ENCODE measurements around the gene SCD5. TPM values are rescaled to one million over a fixed set of nuclear protein-coding genes. Genes with fewer than 3 reads are reported as not detected.

Gene SCD5
- total and polyA plus RNA-seq, 7 donors, result 0.69 to 30.7 (median 27.3) TPM

DNA sequence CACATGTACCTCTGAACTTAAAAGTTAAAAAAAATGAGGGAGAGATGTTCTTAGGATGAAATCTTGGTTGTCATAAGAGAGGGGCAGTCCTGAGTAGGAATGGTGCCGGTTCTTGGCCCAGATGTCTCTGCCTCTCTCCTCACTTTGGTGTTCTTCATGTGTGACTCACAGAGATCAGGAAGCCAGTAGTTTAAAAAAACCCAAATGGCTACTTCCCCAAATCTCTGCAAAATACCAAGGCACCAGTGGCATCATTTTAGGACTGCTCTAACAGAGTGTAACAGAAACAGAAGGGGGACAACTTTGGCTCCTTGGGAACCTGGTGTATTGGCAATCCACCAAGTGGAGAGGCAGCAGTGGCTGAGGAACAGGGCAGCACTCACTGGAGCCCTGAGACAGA is 116.8 kb downstream of the SCD5 start:
- 67 to 86% methylated on average over 1 of the region's 1 CpG for WGBS, 2 donors
- no peak for DNase-seq
- intact Hi-C loops (cut with DNase I), result no loop called here
- Histone ChIP-seq H3K9me3 (no peaks in the 10 kb centered on the region), H3K27me3 (no peaks in the 10 kb centered on the region), H3K36me3 (peaks cover 0 to 7% (median 2%) of the 10 kb centered on the region in 4 donors), H3K4me1 (no peaks in the 10 kb centered on the region), H3K4me3 (no peak overlapping the region), H3K27ac (no peak overlapping the region)
- TF ChIP-seq, protein P1, sequence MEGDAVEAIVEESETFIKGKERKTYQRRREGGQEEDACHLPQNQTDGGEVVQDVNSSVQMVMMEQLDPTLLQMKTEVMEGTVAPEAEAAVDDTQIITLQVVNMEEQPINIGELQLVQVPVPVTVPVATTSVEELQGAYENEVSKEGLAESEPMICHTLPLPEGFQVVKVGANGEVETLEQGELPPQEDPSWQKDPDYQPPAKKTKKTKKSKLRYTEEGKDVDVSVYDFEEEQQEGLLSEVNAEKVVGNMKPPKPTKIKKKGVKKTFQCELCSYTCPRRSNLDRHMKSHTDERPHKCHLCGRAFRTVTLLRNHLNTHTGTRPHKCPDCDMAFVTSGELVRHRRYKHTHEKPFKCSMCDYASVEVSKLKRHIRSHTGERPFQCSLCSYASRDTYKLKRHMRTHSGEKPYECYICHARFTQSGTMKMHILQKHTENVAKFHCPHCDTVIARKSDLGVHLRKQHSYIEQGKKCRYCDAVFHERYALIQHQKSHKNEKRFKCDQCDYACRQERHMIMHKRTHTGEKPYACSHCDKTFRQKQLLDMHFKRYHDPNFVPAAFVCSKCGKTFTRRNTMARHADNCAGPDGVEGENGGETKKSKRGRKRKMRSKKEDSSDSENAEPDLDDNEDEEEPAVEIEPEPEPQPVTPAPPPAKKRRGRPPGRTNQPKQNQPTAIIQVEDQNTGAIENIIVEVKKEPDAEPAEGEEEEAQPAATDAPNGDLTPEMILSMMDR (IDR thresholded peaks at IDR 0.05), result no peak
- TF ChIP-seq POLR2AphosphoS5 (IDR thresholded peaks at IDR 0.05) (no peak), POLR2A (IDR thresholded peaks at IDR 0.05) (no peak), EP300 (IDR thresholded peaks at IDR 0.05) (no peak)

DNA sequence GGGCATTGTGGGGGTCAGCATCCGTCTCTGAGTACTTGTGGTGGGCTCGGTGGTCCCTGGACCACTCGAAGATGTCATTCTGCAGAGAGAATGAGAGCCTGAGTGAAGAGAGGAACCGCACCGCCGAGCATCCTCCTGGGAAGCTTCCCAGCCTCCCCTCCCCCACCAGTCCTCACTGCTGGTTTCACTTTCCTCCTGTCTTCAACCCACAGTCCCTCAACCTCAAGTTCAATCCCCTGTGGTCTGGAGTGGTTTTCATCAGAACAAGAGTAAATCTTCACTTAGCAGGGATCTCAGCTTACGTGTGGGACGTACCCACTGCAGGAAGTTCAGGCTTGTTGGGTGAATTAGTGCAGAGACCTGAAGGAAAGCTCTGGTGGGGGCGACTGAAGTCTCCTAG is 117.8 kb downstream of the SCD5 start:
- H3K27ac ChIP-seq, result no peak overlapping the region
- 72 to 90% methylated on average over 9 of the region's 9 CpGs for WGBS, 2 donors
- no peak overlapping the region for H3K4me3 ChIP-seq
- no peak for DNase-seq
- no peaks in the 10 kb centered on the region for H3K9me3 ChIP-seq
- no peaks in the 10 kb centered on the region for H3K4me1 ChIP-seq
- no peaks in the 10 kb centered on the region for H3K27me3 ChIP-seq
- no peak for TF ChIP-seq POLR2A (IDR thresholded peaks at IDR 0.05)
- TF ChIP-seq POLR2AphosphoS5 (IDR thresholded peaks at IDR 0.05), result no peak
- TF ChIP-seq EP300 (IDR thresholded peaks at IDR 0.05), result no peak
- TF ChIP-seq, protein P1 (IDR thresholded peaks at IDR 0.05), result no peak
- intact Hi-C loops (cut with DNase I), result no loop called here
- H3K36me3 ChIP-seq, result peaks cover 0 to 8% (median 4%) of the 10 kb centered on the region in 4 donors

DNA sequence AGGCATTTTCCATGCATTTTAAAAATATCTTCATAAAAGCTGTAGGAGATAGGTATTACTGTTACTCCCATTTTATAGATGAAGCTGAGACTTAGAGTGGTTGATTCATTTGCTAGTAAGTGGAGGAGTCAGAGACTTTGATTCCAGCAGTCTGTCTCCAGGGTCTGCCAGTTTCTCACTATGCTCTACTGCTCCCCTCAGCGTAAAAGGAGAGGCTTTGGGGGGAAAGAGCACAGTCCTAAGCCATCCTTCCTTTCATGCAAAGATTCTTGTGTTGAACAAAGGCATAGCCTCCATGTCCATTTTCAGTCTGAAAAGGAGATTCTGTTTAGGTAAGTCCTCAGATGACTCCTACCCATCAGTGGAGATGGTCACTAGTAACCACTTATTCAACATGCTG is 119.1 kb downstream of the SCD5 start:
- 88 to 93% methylated on average over 1 of the region's 1 CpG for WGBS, 2 donors
- Histone ChIP-seq H3K9me3 (no peaks in the 10 kb centered on the region), H3K4me3 (no peak overlapping the region), H3K27ac (no peak overlapping the region), H3K36me3 (peaks cover 0 to 8% (median 4%) of the 10 kb centered on the region in 4 donors), H3K27me3 (no peaks in the 10 kb centered on the region), H3K4me1 (no peaks in the 10 kb centered on the region)
- TF ChIP-seq POLR2A (IDR thresholded peaks at IDR 0.05) (no peak), EP300 (IDR thresholded peaks at IDR 0.05) (no peak), POLR2AphosphoS5 (IDR thresholded peaks at IDR 0.05) (no peak)
- TF ChIP-seq, protein P1 (IDR thresholded peaks at IDR 0.05), result no peak
- no peak for DNase-seq
- intact Hi-C loops (cut with DNase I), result no loop called here

DNA sequence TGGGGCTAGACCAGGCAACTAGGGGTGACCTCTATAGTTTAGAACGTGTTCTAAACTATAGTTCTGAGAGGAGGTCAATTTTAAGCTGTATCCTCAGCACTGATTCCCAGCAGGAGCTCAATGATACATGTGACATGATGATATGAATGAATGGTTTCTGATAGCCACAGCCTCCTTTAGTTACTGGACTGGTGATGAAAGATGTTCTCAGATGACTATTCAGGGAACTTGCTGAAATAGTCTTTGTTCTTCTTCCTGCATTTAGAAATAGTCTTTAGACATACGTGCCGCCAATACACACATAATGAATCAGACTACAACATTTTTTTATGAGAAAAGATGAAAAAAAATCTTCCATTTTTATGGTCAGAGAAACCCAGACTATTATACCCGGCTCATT is 120.5 kb downstream of the SCD5 start:
- Histone ChIP-seq H3K36me3 (peaks cover 0 to 8% (median 4%) of the 10 kb centered on the region in 4 donors), H3K4me3 (no peak overlapping the region), H3K4me1 (no peaks in the 10 kb centered on the region), H3K9me3 (no peaks in the 10 kb centered on the region), H3K27me3 (no peaks in the 10 kb centered on the region), H3K27ac (no peak overlapping the region)
- WGBS, 2 donors, result 61 to 70% methylated on average over 4 of the region's 4 CpGs
- no peak for DNase-seq
- intact Hi-C loops (cut with DNase I), result no loop called here
- TF ChIP-seq POLR2A (IDR thresholded peaks at IDR 0.05), result no peak

DNA sequence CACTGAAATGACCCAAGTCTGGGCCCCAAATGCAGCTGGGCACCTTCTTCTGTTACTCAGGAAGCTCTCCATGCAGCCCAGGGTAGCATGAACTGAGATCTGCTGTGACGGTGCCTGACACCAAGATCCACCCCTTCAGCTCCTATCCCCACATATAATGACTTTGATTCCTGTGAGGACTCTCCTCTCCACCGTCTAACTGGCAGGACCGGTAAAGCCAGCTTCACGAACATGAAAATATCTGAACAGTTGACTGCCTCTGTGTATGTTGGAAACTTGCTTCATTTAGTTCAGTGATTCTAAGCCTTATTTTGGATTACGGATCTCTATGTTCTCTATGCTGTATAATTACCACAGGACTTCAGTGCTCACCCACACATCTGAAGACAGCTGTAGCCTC is 121.3 kb downstream of the SCD5 start:
- Histone ChIP-seq H3K27me3 (no peaks in the 10 kb centered on the region), H3K27ac (no peak overlapping the region), H3K4me3 (no peak overlapping the region), H3K9me3 (no peaks in the 10 kb centered on the region), H3K36me3 (peaks cover 0 to 8% (median 4%) of the 10 kb centered on the region in 4 donors), H3K4me1 (no peaks in the 10 kb centered on the region)
- TF ChIP-seq POLR2AphosphoS5 (IDR thresholded peaks at IDR 0.05), result no peak
- TF ChIP-seq, protein P1 (IDR thresholded peaks at IDR 0.05), result no peak
- TF ChIP-seq EP300 (IDR thresholded peaks at IDR 0.05), result no peak
- no peak for TF ChIP-seq POLR2A (IDR thresholded peaks at IDR 0.05)
- no peak for DNase-seq
- 23 to 69% methylated on average over 5 of the region's 5 CpGs for WGBS, 2 donors
- intact Hi-C loops (cut with DNase I), result no loop called here

All from sigmoid colon (tissue), 7 donors.